GM23248 (cell line): ENCODE data around the gene CCDC188.

Experiments used
- EZH2 ChIP-seq: fragments of 200-600 bp; sonication (generic); IDR thresholded peaks from 2 replicates; pipeline ENCODE4 v1.6.1; 2018; ENCODE audit warnings: antibody characterized with exemption, mild to moderate bottlenecking; ENCODE audit not compliant: insufficient read depth, poor library complexity, severe bottlenecking
- EZH2phosphoT487 ChIP-seq: fragments of 200-600 bp; sonication (generic); IDR thresholded peaks from 2 replicates; pipeline ENCODE4 v1.6.1; 2018; ENCODE audit warnings: antibody characterized with exemption, moderate library complexity, mild to moderate bottlenecking, low read depth; ENCODE audit not compliant: insufficient read depth

DNA sequence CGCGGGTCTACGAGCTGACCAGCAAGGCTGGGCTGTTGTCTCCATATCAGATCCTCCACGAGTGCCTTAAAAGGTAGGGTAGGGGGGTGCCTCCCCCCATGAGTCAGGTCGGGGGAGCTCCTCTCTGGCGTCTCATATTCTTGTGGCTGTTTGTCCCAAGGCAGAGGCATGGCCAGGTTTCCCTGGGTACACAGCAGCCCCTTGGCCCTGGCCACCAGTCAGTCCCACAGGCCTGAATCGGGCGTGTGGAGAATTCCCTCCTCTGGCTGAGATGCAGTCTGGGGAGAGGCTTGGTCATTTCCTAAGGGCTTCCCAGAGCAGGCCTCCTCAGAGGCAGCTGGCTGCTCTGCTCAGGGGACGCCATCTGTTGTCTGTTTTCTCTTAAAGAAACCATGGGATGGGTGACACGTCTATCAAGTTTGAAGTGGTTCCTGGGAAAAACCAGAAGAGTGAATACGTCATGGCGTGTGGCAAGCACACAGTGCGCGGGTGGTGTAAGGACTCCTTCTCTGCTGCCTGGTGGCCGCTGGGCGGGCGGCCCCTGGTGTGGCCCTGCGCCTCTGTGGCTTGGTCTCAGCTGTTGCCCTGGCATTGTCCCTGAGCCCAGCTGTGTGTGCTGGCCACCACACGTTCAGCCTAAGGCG is 44.5 kb downstream of the CCDC188 start:
- TF ChIP-seq EZH2phosphoT487, result no peak
- no peak for TF ChIP-seq EZH2
